Ishikawa (cell line): ENCODE data around the gene CATSPER1.

Experiments used
- EP300 ChIP-seq: IDR thresholded peaks from 2 replicates; pipeline ENCODE4 v1.6.1; 2012; ENCODE audit warnings: borderline replicate concordance
- MAX ChIP-seq: IDR thresholded peaks from 2 replicates; pipeline ENCODE4 v1.6.1; 2012
- RAD21 ChIP-seq: IDR thresholded peaks from 2 replicates; pipeline ENCODE4 v1.6.1; 2012; ENCODE audit warnings: low read depth
- REST ChIP-seq: IDR thresholded peaks from 2 replicates; pipeline ENCODE4 v1.6.1; 2012; ENCODE audit warnings: low read depth, mild to moderate bottlenecking
- TEAD4 ChIP-seq: IDR thresholded peaks from 2 replicates; pipeline ENCODE4 v1.6.1; 2012
- YY1 ChIP-seq: IDR thresholded peaks from 2 replicates; pipeline ENCODE4 v1.6.1; 2012; ENCODE audit warnings: low read depth

- TF ChIP-seq RAD21 = no peak
- no peak for TF ChIP-seq YY1
- no peak for TF ChIP-seq REST
- no peak for TF ChIP-seq MAX
- no peak for TF ChIP-seq TEAD4
- no peak for TF ChIP-seq EP300
These were observed 22.5 kb upstream of the CATSPER1 start, which contains the start of gene GAL3ST3 for GRCh38 chr11:66048547-66049323.
